HEK293 (cell line): ENCODE data around the gene CSAD.

Experiments used
- CTCF ChIA-PET: fragments of 350-600 bp; formaldehyde crosslinking; extraction: SDS; loops from one replicate; lab custom pipeline; 2021; ENCODE audit warnings: antibody characterized with exemption; lab: Yijun Ruan, JAX
- POLR2A ChIA-PET: fragments of 300-600 bp; formaldehyde crosslinking; extraction: SDS; loops from one replicate; lab custom pipeline; 2020; ENCODE audit warnings: antibody characterized with exemption, inconsistent platforms; lab: Yijun Ruan, JAX
- H3K27ac ChIP-seq: fragments of 200-500 bp; sonication (Bioruptor generic); 2 replicates; pipeline ENCODE4 v1.5.1; 2014; ENCODE audit warnings: low read depth, low read length, control low read depth, inconsistent platforms; ENCODE audit errors: extremely low read depth
- H3K36me3 ChIP-seq, 2 experiments: fragments of 200-500 bp in 1 of 2; sonication (Bioruptor generic) in 1 of 2; 1 replicate in 1 of 2; 2 replicates in 1 of 2; pipeline ENCODE4 v1.5.1; 2014 to 2017; ENCODE audit warnings: inconsistent platforms in 2 of 2, low read length in 2 of 2; ENCODE audit not compliant: control insufficient read depth in 2 of 2, insufficient read depth in 1 of 2
- H3K4me1 ChIP-seq: fragments of 200-500 bp; sonication (Bioruptor generic); 2 replicates; pipeline ENCODE4 v1.5.1; 2014; ENCODE audit warnings: mild to moderate bottlenecking, low read length, inconsistent platforms; ENCODE audit not compliant: control insufficient read depth, insufficient read depth
- H3K4me3 ChIP-seq: 2 replicates; pipeline ENCODE4 v1.5.1; 2011; ENCODE audit warnings: low read depth, mild to moderate bottlenecking, control low read depth, low read length, moderate library complexity
- H3K9me3 ChIP-seq: fragments of 200-500 bp; sonication (Bioruptor generic); 2 replicates; pipeline ENCODE4 v1.5.1; 2014; ENCODE audit warnings: low read depth, low read length, inconsistent platforms; ENCODE audit not compliant: control insufficient read depth, insufficient read depth
- BCL11A ChIP-seq: fragments of 450-650 bp; formaldehyde crosslinking; IDR thresholded peaks from 2 replicates; pipeline ENCODE4 v1.5.1; 2016; ENCODE audit warnings: low read depth, missing biosample characterization, missing genetic modification characterization
- BCL11B ChIP-seq: fragments of 450-650 bp; formaldehyde crosslinking; IDR thresholded peaks from 2 replicates; pipeline ENCODE4 v1.5.1; 2016; ENCODE audit warnings: low read depth, missing biosample characterization, missing genetic modification characterization
- KLF7 ChIP-seq: fragments of 450-650 bp; formaldehyde crosslinking; IDR thresholded peaks from 2 replicates; pipeline ENCODE4 v1.5.1; 2016; ENCODE audit warnings: missing biosample characterization, missing genetic modification characterization, borderline replicate concordance
- TRIM28 ChIP-seq: IDR thresholded peaks from 2 replicates; pipeline ENCODE4 v1.6.1; 2011; ENCODE audit warnings: low read length, control low read depth, borderline replicate concordance
- ZBTB20 ChIP-seq: fragments of 450-650 bp; formaldehyde crosslinking; IDR thresholded peaks from 2 replicates; pipeline ENCODE4 v1.5.1; 2016; ENCODE audit warnings: missing biosample characterization, missing genetic modification characterization
- ZNF133 ChIP-seq: fragments of 450-650 bp; formaldehyde crosslinking; IDR thresholded peaks from 2 replicates; pipeline ENCODE4 v1.5.1; 2016; ENCODE audit warnings: missing biosample characterization, missing genetic modification characterization
- ZNF2 ChIP-seq: fragments of 450-650 bp; formaldehyde crosslinking; IDR thresholded peaks from 2 replicates; pipeline ENCODE4 v1.5.1; 2016; ENCODE audit warnings: missing biosample characterization, missing genetic modification characterization
- ZNF23 ChIP-seq: fragments of 450-650 bp; formaldehyde crosslinking; IDR thresholded peaks from 2 replicates; pipeline ENCODE4 v1.5.1; 2016; ENCODE audit warnings: missing biosample characterization, missing genetic modification characterization, borderline replicate concordance
- ZNF335 ChIP-seq: fragments of 450-650 bp; formaldehyde crosslinking; conservative IDR thresholded peaks from 2 replicates; pipeline ENCODE4 v1.5.1; 2016; ENCODE audit warnings: missing biosample characterization, missing genetic modification characterization
- ZNF341 ChIP-seq: fragments of 450-650 bp; formaldehyde crosslinking; IDR thresholded peaks from 2 replicates; pipeline ENCODE4; 2016; ENCODE audit warnings: low read depth, missing biosample characterization, missing genetic modification characterization
- ZNF501 ChIP-seq: fragments of 450-650 bp; formaldehyde crosslinking; IDR thresholded peaks from 2 replicates; pipeline ENCODE4 v1.5.1; 2016; ENCODE audit warnings: missing biosample characterization, missing genetic modification characterization
- ZNF596 ChIP-seq: fragments of 450-650 bp; IDR thresholded peaks from 2 replicates; pipeline ENCODE4 v1.5.0; 2018; ENCODE audit warnings: missing biosample characterization, mild to moderate bottlenecking, missing genetic modification characterization, moderate library complexity
- ZNF623 ChIP-seq: fragments of 450-650 bp; formaldehyde crosslinking; IDR thresholded peaks from 2 replicates; pipeline ENCODE4 v1.5.1; 2016; ENCODE audit warnings: missing biosample characterization, missing genetic modification characterization
- TF ChIP-seq, protein P1 (sequence below): fragments of 450-650 bp; formaldehyde crosslinking; IDR thresholded peaks from 2 replicates; pipeline ENCODE4 v1.5.1; 2017; ENCODE audit warnings: missing biosample characterization, missing genetic modification characterization
- TF ChIP-seq, protein P2 (sequence below): fragments of 450-650 bp; IDR thresholded peaks from 2 replicates; pipeline ENCODE4 v1.5.1; 2018; ENCODE audit warnings: missing biosample characterization, missing genetic modification characterization
- TF ChIP-seq, protein P3 (sequence below): fragments of 450-650 bp; formaldehyde crosslinking; IDR thresholded peaks from 2 replicates; pipeline ENCODE4 v1.5.1; 2016; ENCODE audit warnings: missing biosample characterization, missing genetic modification characterization

Gene CSAD

DNA sequence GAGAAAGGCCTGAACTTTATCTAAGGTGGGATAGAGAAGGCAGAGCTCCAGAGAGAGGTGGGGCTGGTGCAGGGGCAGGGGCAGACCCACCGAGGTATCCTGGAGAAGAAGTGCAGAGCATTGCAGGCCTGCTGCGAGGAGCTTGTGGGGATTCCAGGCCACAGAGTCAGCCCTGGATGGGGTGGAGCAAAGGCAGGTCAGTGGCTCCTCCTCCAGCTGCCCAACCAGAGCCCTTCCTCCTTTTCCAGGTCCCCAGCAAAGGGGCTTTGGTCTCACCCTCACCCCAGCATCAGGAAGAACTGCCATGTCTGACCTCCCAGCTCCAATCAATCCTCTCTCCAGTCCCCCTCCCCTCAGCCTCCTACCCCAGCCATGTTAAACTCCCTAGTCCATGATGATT, 20.1 kb downstream of the CSAD start:
- Histone ChIP-seq H3K36me3 (peaks cover 0 to 5% of the 10 kb centered on the region in 2 experiments; a peak in 1 of 3 replicates), H3K9me3 (no peaks in the 10 kb centered on the region), H3K27ac (no peak overlapping the region), H3K4me1 (no peaks in the 10 kb centered on the region), H3K4me3 (no peak overlapping the region)
- ChIA-PET POLR2A (interaction anchor here (1.5 to 3.4 kb wide), 3 partner anchors 11 to 27 kb away, joined by 5 to 16 read pairs (median 6); partner anchors contain the start of genes CSAD and ZNF740), CTCF (interaction anchor here (0.7 to 8.5 kb wide), 21 partner anchors 7 to 260 kb away, joined by 3 to 94 read pairs (median 7); partner anchors contain the start of genes CSAD, SOAT2 and ZNF740)
- TF ChIP-seq ZNF341 (tag by site-specific recombination) (no peak), ZNF335 (tag by site-specific recombination) (no peak), BCL11B (no peak), KLF7 (tag by site-specific recombination) (no peak), ZNF501 (tag by site-specific recombination) (no peak), ZNF596 (tag by site-specific recombination) (no peak), ZNF23 (tag by site-specific recombination) (no peak), ZNF623 (no peak), ZBTB20 (tag by site-specific recombination) (no peak)
- TF ChIP-seq, protein P1, sequence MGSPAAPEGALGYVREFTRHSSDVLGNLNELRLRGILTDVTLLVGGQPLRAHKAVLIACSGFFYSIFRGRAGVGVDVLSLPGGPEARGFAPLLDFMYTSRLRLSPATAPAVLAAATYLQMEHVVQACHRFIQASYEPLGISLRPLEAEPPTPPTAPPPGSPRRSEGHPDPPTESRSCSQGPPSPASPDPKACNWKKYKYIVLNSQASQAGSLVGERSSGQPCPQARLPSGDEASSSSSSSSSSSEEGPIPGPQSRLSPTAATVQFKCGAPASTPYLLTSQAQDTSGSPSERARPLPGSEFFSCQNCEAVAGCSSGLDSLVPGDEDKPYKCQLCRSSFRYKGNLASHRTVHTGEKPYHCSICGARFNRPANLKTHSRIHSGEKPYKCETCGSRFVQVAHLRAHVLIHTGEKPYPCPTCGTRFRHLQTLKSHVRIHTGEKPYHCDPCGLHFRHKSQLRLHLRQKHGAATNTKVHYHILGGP: no peak

DNA sequence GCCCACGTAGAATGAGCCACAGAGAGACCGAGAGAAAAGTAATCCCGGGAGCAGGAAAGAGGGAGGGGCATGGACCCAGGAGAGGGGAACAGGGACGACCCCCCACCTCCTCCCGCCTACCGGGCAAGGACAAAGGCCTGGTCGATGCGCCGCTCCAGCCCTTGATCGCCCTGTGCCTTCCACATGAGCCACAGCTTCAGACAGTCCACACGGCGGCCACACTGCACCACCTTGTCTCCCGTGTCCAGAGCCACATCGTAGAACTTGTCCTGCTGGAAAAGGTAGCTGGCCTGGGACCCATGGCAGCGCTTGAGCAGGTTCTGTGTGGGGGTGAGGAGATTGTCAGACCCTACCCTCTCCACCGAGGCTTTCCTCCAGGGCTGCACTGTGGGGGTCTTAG, 20.7 kb downstream of the CSAD start:
- CTCF ChIA-PET: interaction anchor here (0.6 to 8.5 kb wide), 36 partner anchors 8 to 218 kb away, joined by 3 to 94 read pairs (median 4); partner anchors contain the start of genes AAAS, CSAD, IGFBP6 and ITGB7

More for the DNA sequence above, 20.7 kb downstream of the CSAD start:
- POLR2A ChIA-PET: interaction anchor here (1.5 to 3.4 kb wide), 4 partner anchors 11 to 30 kb away, joined by 4 to 16 read pairs (median 6); partner anchors contain the start of genes CSAD and ZNF740
- TF ChIP-seq, protein P2, sequence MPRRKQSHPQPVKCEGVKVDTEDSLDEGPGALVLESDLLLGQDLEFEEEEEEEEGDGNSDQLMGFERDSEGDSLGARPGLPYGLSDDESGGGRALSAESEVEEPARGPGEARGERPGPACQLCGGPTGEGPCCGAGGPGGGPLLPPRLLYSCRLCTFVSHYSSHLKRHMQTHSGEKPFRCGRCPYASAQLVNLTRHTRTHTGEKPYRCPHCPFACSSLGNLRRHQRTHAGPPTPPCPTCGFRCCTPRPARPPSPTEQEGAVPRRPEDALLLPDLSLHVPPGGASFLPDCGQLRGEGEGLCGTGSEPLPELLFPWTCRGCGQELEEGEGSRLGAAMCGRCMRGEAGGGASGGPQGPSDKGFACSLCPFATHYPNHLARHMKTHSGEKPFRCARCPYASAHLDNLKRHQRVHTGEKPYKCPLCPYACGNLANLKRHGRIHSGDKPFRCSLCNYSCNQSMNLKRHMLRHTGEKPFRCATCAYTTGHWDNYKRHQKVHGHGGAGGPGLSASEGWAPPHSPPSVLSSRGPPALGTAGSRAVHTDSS (tag by site-specific recombination): no peak
- TF ChIP-seq ZNF2 (tag by site-specific recombination) (no peak), BCL11A (tag by site-specific recombination) (no peak), ZNF133 (tag by site-specific recombination) (no peak), ZNF623 (no peak), TRIM28 (no peak)
- TF ChIP-seq, protein P3, sequence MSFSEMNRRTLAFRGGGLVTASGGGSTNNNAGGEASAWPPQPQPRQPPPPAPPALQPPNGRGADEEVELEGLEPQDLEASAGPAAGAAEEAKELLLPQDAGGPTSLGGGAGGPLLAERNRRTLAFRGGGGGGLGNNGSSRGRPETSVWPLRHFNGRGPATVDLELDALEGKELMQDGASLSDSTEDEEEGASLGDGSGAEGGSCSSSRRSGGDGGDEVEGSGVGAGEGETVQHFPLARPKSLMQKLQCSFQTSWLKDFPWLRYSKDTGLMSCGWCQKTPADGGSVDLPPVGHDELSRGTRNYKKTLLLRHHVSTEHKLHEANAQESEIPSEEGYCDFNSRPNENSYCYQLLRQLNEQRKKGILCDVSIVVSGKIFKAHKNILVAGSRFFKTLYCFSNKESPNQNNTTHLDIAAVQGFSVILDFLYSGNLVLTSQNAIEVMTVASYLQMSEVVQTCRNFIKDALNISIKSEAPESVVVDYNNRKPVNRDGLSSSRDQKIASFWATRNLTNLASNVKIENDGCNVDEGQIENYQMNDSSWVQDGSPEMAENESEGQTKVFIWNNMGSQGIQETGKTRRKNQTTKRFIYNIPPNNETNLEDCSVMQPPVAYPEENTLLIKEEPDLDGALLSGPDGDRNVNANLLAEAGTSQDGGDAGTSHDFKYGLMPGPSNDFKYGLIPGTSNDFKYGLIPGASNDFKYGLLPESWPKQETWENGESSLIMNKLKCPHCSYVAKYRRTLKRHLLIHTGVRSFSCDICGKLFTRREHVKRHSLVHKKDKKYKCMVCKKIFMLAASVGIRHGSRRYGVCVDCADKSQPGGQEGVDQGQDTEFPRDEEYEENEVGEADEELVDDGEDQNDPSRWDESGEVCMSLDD (tag by site-specific recombination): no peak
- H3K4me1 ChIP-seq: no peaks in the 10 kb centered on the region
- no peaks in the 10 kb centered on the region for H3K9me3 ChIP-seq
- H3K4me3 ChIP-seq: no peak overlapping the region
- no peak overlapping the region for H3K27ac ChIP-seq
- peaks cover 0 to 5% of the 10 kb centered on the region in 2 experiments; a peak in 1 of 3 replicates for H3K36me3 ChIP-seq
